Choroid plexus epithelial cell (primary cell): ENCODE data around the gene PKD1L1.
"Not testable (repeated sequence)": the region's sequence is repeated elsewhere in the genome, so short reads cannot be mapped to it uniquely, and the experiment has no call there.

Experiments used
- DNase-seq: peaks from one replicate; pipeline ENCODE4 v3.0.0-alpha.2; 2010; ENCODE audit warnings: low read depth
- H3K4me3 ChIP-seq: 2 replicates; pipeline ENCODE4 v1.5.1; 2011; ENCODE audit warnings: low read depth, mild to moderate bottlenecking, control low read depth, low read length, moderate library complexity
- CTCF ChIP-seq: conservative IDR thresholded peaks from 2 replicates; pipeline ENCODE4 v1.5.1; 2011; ENCODE audit warnings: low read depth, mild to moderate bottlenecking, control low read depth, inconsistent platforms, low read length, moderate library complexity

PKD1L1 gene

GRCh38 chr7:47803025-47803424, 145.2 kb downstream of the PKD1L1 start:
- DNase-seq: no peak
- TF ChIP-seq CTCF: no peak

GRCh38 chr7:47801423-47801822, 146.8 kb downstream of the PKD1L1 start:
- no peak for DNase-seq
- TF ChIP-seq CTCF: no peak
- no peak overlapping the region for H3K4me3 ChIP-seq

More at GRCh38 chr7:47803025-47803424, 145.2 kb downstream of the PKD1L1 start:
- H3K4me3 ChIP-seq: no peak overlapping the region

DNA sequence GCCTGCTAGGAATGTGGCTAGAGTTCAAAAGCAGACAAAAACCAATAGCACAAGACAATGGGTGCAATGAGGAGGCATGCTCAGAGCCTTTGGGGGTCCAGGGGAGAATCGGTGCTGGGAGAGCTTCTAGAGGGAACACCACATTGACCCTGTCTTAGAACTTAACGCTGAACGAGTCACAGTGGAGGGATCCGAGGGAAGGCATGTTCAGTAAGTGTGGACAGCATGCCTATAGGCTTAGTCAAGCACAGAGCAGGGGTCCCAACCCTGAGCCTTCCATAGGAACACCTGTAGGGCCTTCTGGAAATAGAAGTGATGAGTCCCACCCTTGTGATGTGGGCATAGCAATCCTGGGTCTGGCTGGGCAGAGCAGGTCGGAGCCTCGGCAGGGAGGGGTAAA, 148.7 kb downstream of the PKD1L1 start:
- H3K4me3 ChIP-seq: no peak overlapping the region
- TF ChIP-seq CTCF: no peak
- DNase-seq: no peak

GRCh38 chr7:47796347-47796746, 151.9 kb downstream of the PKD1L1 start:
- H3K4me3 ChIP-seq: no peak overlapping the region
- TF ChIP-seq CTCF: peak; percentile 4
- no peak for DNase-seq

DNA sequence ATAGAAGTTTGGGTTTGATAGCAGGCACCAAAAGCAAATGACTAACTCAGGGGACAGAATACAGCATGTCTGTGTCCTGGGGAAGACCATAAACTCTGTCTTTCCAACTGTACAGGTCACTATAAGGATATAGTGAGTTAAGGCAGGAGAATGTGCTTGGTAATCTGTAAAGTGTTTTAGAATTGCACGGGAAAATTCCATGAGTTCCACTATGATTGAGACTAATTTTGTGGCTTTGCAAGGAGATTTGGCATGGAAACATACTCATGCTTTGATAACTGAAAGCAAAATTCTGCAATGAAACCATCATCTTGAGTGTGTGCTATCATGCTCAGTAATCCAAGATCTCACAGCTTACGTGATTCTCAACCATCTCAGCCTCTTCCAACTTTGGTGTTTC, 152.6 kb downstream of the PKD1L1 start:
- TF ChIP-seq CTCF: no peak
- DNase-seq: peak; percentile 72
- H3K4me3 ChIP-seq: no peak overlapping the region

GRCh38 chr7:47795126-47795525, 153.1 kb downstream of the PKD1L1 start:
- not testable (repeated sequence) for H3K4me3 ChIP-seq, DNase-seq

GRCh38 chr7:47794016-47794415, 154.2 kb downstream of the PKD1L1 start:
- TF ChIP-seq CTCF: no peak
- no peak overlapping the region for H3K4me3 ChIP-seq
- no peak for DNase-seq

DNA sequence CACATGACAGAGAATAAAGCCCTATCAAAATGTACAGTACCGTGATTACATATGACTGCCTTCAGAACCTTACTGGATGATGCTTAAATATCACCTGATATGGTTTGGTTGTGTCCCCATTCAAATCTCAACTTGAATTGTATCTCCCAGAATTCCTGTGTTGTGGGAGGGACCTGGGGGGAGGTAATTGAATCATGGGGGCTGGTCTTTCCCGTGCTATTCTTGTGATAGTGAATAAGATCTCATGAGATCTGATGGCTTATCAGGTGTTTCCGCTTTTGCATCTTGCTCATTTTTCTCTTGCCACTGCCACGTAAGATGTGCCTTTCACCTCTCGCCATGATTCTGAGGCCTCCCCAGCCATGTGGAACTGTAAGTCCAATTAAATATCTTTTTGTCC, 155.1 kb downstream of the PKD1L1 start:
- not testable (repeated sequence) for H3K4me3 ChIP-seq, DNase-seq
